DOHH2 (cell line): ENCODE data around the gene CXXC1.

Experiments
- EZH2phosphoT487 ChIP-seq: fragments of 200-600 bp; sonication (generic); IDR thresholded peaks from 2 replicates; pipeline ENCODE4 v1.6.1; 2017; ENCODE audit warnings: borderline replicate concordance, mild to moderate bottlenecking, antibody characterized with exemption, low read length, moderate library complexity, mixed read lengths
- TF ChIP-seq, protein P1 (sequence below): fragments of 200-600 bp; sonication (generic); IDR thresholded peaks from one replicate; pipeline ENCODE4 v1.5.1; 2014; ENCODE audit warnings: antibody characterized with exemption, mild to moderate bottlenecking, low read depth, low read length; ENCODE audit not compliant: poor library complexity, severe bottlenecking

DNA sequence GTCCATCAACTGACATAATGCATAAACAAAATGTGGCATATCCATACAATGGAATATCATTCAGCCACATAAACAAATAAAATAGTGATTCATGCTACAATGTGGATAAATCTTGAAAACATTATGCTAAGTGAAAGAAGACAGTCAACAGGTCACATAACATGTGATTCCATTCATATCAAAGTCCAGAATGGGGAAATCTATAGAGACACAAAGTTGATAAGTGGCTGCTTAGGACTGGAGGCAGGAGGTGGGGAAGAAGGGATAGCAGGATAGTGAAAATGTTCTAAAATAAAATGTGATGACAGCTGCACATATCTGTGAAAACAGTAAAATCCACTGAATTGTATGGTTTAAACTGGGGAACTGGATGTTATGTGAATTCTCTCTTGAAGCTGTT is 39.9 kb downstream of the CXXC1 start:
- TF ChIP-seq, protein P1, sequence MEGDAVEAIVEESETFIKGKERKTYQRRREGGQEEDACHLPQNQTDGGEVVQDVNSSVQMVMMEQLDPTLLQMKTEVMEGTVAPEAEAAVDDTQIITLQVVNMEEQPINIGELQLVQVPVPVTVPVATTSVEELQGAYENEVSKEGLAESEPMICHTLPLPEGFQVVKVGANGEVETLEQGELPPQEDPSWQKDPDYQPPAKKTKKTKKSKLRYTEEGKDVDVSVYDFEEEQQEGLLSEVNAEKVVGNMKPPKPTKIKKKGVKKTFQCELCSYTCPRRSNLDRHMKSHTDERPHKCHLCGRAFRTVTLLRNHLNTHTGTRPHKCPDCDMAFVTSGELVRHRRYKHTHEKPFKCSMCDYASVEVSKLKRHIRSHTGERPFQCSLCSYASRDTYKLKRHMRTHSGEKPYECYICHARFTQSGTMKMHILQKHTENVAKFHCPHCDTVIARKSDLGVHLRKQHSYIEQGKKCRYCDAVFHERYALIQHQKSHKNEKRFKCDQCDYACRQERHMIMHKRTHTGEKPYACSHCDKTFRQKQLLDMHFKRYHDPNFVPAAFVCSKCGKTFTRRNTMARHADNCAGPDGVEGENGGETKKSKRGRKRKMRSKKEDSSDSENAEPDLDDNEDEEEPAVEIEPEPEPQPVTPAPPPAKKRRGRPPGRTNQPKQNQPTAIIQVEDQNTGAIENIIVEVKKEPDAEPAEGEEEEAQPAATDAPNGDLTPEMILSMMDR: no peak
- no peak for TF ChIP-seq EZH2phosphoT487
